CD14-positive monocyte (primary cell): ENCODE data around the gene TMEM151A. TPM values are rescaled to one million over a fixed set of nuclear protein-coding genes. Genes with fewer than 3 reads are reported as not detected.

Experiments
- DNase-seq, 3 donors: peaks; one replicate each; pipeline ENCODE4 v3.0.0-alpha.2; 2011 to 2022
- H2AFZ ChIP-seq: 2 replicates; pipeline ENCODE4 v1.6.0; 2012; ENCODE audit warnings: mild to moderate bottlenecking, low read depth, low read length, inconsistent platforms; ENCODE audit not compliant: insufficient read depth, poor library complexity, severe bottlenecking
- H3K27ac ChIP-seq, 2 donors: 1 replicate in 1 of 2; 2 replicates in 1 of 2; pipeline ENCODE4 v1.5.1; 2012 to 2013; ENCODE audit warnings: low read length in 2 of 2, control low read depth in 1 of 2, inconsistent platforms in 1 of 2, low read depth in 1 of 2, mild to moderate bottlenecking in 1 of 2
- H3K27me3 ChIP-seq, 2 donors: one replicate each; pipeline versions ENCODE4 v1.6.0 to v1.6.1; 2011 to 2013; ENCODE audit warnings: low read length in 2 of 2; ENCODE audit not compliant: control insufficient read depth in 2 of 2, insufficient read depth in 2 of 2
- H3K36me3 ChIP-seq, 2 donors: replicated peaks in 1 of 2; 1 replicate in 1 of 2; 2 replicates in 1 of 2; pipeline versions ENCODE4 v1.5.1 to v1.6.1; 2012 to 2013; ENCODE audit warnings: low read length in 2 of 2, control low read depth in 1 of 2, inconsistent platforms in 1 of 2, mild to moderate bottlenecking in 1 of 2; ENCODE audit not compliant: insufficient read depth in 2 of 2, control insufficient read depth in 1 of 2
- H3K4me1 ChIP-seq, 2 donors: 1 replicate in 1 of 2; 2 replicates in 1 of 2; pipeline versions ENCODE4 v1.5.1 to v1.6.1; 2012 to 2013; ENCODE audit warnings: low read length in 2 of 2, control low read depth in 1 of 2, inconsistent platforms in 1 of 2, mild to moderate bottlenecking in 1 of 2, moderate library complexity in 1 of 2; ENCODE audit not compliant: insufficient read depth in 2 of 2, control insufficient read depth in 1 of 2
- H3K4me2 ChIP-seq: replicated peaks from 2 replicates; pipeline ENCODE3; 2012; ENCODE audit warnings: low read length, moderate library complexity, mild to moderate bottlenecking; ENCODE audit not compliant: poor library complexity, severe bottlenecking; ENCODE audit errors: extremely low read depth
- H3K4me3 ChIP-seq, 3 experiments: fragments of 200-600 bp in 1 of 3; sonication (generic) in 1 of 3; replicated peaks in 1 of 3; 1 replicate in 2 of 3; 2 replicates in 1 of 3; pipeline ENCODE4 v1.5.1; 2011 to 2013; ENCODE audit warnings: low read length in 3 of 3, mild to moderate bottlenecking in 3 of 3, control low read depth in 2 of 3, low read depth in 2 of 3, inconsistent platforms in 1 of 3, moderate library complexity in 1 of 3
- H3K79me2 ChIP-seq: 2 replicates; pipeline ENCODE4 v1.6.0; 2012; ENCODE audit warnings: mild to moderate bottlenecking, control low read depth, inconsistent platforms, low read length, moderate library complexity; ENCODE audit not compliant: insufficient read depth
- H3K9ac ChIP-seq: 2 replicates; pipeline ENCODE4 v1.6.0; 2017; ENCODE audit warnings: low read length, mild to moderate bottlenecking; ENCODE audit not compliant: insufficient read depth, poor library complexity, severe bottlenecking
- H3K9me3 ChIP-seq, 2 donors: replicated peaks in 1 of 2; 1 replicate in 1 of 2; 2 replicates in 1 of 2; pipeline versions ENCODE4 v1.5.1 to v1.6.1; 2012 to 2013; ENCODE audit warnings: low read length in 2 of 2, control low read depth in 1 of 2; ENCODE audit not compliant: control insufficient read depth in 1 of 2, insufficient read depth in 1 of 2
- H4K20me1 ChIP-seq: 2 replicates; pipeline ENCODE4 v1.6.0; 2012; ENCODE audit warnings: mild to moderate bottlenecking, low read length, control low read depth, moderate library complexity; ENCODE audit not compliant: insufficient read depth
- H3K27ac Mint-ChIP-seq, 7 donors: one replicate each; pipeline ENCODE4 v1.8.0; 2020; ENCODE audit warnings: mild to moderate bottlenecking in 7 of 7, mixed read lengths in 7 of 7, moderate library complexity in 6 of 7, inconsistent platforms in 2 of 7
- H3K27me3 Mint-ChIP-seq, 3 donors: one replicate each; pipeline ENCODE4 v1.8.0; 2021 to 2022; ENCODE audit warnings: low read depth in 3 of 3, mild to moderate bottlenecking in 3 of 3, mixed read lengths in 3 of 3, moderate library complexity in 3 of 3, inconsistent platforms in 1 of 3
- H3K36me3 Mint-ChIP-seq, 2 donors: one replicate each; pipeline ENCODE4 v1.8.0; 2020; ENCODE audit warnings: mixed read lengths in 2 of 2, inconsistent platforms in 1 of 2, mild to moderate bottlenecking in 1 of 2
- H3K4me1 Mint-ChIP-seq: one replicate; pipeline ENCODE4 v1.8.0; 2020; ENCODE audit warnings: mild to moderate bottlenecking, mixed read lengths
- H3K4me3 Mint-ChIP-seq, 2 donors: one replicate each; pipeline ENCODE4 v1.8.0; 2020; ENCODE audit warnings: mild to moderate bottlenecking in 2 of 2, mixed read lengths in 2 of 2, moderate library complexity in 1 of 2
- H3K9me3 Mint-ChIP-seq, 7 donors: one replicate each; pipeline ENCODE4 v1.8.0; 2020 to 2022; ENCODE audit warnings: mixed read lengths in 7 of 7, mild to moderate bottlenecking in 6 of 7, moderate library complexity in 6 of 7, inconsistent platforms in 2 of 7
- CTCF ChIP-seq: fragments of 200-600 bp; IDR thresholded peaks from one replicate; pipeline ENCODE4 v1.8.0; 2022; ENCODE audit warnings: antibody characterized with exemption, mild to moderate bottlenecking
- WGBS: methylation state at CpG from one replicate; pipeline ENCODE4 v1.1.5; 2013; ENCODE audit warnings: missing lambda C conversion rate; ENCODE audit not compliant: insufficient coverage; 5-methylcytosine and 5-hydroxymethylcytosine counted together
- intact Hi-C, 2 donors: fragments of 100-400 bp; cut with micrococcal nuclease; formaldehyde crosslinking; loops; one replicate each; pipeline versions ENCODE4 v1.15.0 to v1.15.1; 2023
- polyA plus RNA-seq, 3 donors: library from polyadenylated mRNA; depleted of rRNA in 1 of 3; unstranded in 2 of 3; stranded (reverse) in 1 of 3; fragments of 300-500 nt in 2 of 3; fragments of >200 nt in 1 of 3; fragmentation: Illumina TruSeq in 2 of 3; gene quantifications; 1 replicate in 2 of 3; 2 replicates in 1 of 3; pipeline ENCODE4 v1.2.3, GENCODE V29; 2012 to 2021

TMEM151A gene
- polyA plus RNA-seq, 3 donors: not detected

DNA sequence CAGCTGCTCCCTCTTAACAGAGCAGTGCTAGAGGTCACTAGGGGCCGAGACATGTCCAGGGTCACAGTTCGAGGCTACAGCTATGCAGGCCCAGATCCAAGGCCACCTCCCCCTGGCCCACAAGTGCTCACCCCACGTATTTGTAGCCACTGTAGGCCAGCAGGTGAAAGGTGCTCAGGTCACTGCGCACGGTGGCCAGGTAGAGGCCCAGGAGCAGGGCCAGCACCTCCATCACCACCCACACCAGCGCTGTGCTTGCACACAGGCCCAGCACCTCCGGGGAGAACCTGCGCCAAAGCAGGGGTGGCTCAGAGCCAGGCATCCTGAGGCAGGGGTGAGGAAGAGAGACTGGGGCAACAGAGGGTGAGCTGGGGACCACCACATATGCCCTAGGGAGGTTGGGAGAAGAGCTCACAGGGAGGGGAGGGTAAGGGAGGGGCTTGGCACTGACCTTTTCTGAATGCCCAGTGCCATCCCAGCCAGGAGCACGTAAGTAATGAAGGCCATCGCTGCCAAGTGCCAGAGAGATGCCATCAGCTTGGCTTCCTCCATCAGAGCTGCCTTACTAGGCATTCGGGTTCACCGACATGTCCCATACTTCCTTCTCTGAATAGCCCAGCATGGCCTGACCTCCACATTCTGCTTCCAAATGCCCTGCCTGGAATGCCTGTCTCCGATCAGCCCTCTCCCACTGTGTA, 6.3 kb upstream of the TMEM151A start:
- Histone ChIP-seq H3K27ac (no peak overlapping the region), H3K4me3 (no peak overlapping the region), H3K9me3 (no peaks in the 10 kb centered on the region), H4K20me1 (peaks cover 25% of the 10 kb centered on the region), H3K79me2 (no peaks in the 10 kb centered on the region), H3K9ac (no peak overlapping the region), H3K4me2 (no peak overlapping the region), H3K4me1 (peaks cover 33 to 46% of the 10 kb centered on the region in 2 donors), H3K27me3 (peaks cover 7 to 9% of the 10 kb centered on the region in 2 donors), H2AFZ (no peak overlapping the region), H3K36me3 (peaks cover 3 to 14% of the 10 kb centered on the region in 2 donors)
- Mint-ChIP-seq H3K27me3 (peaks cover 13 to 21% (median 14%) of the 10 kb centered on the region in 3 donors), H3K27ac (no peak overlapping the region), H3K9me3 (peaks cover 0 to 3% (median 0%) of the 10 kb centered on the region in 7 donors), H3K4me1 (peaks cover 42% of the 10 kb centered on the region), H3K36me3 (peaks cover 9 to 17% of the 10 kb centered on the region in 2 donors), H3K4me3 (no peak overlapping the region)
- DNase-seq: no peak
- 96% methylated on average over 10 of the region's 13 CpGs for WGBS
- intact Hi-C loops: no loop called here
- no peak for TF ChIP-seq CTCF

DNA sequence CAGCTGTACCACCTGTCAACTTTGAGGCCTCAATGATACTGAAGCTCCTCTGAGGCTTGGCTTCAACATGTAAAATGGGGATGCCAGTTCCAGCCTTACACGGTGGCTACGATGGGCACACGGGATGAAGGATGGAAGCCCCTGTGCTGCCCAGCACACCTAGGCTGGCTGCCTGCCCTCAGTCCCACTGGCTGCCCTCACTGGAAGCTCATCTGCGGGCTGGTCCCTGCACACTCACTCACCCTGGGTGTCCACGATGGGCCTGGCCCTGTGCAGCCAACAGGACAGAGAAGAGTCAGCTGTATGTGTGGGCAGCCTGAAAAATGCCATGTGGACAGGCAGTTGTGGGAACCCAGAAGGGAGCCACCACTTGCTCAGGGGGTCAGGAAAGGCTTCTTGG, 5.0 kb upstream of the TMEM151A start:
- Mint-ChIP-seq H3K27me3 (peaks cover 18 to 24% (median 22%) of the 10 kb centered on the region in 3 donors), H3K27ac (no peak overlapping the region), H3K4me1 (peaks cover 42% of the 10 kb centered on the region), H3K9me3 (peaks cover 0 to 4% (median 0%) of the 10 kb centered on the region in 7 donors), H3K4me3 (no peak overlapping the region), H3K36me3 (peaks cover 9 to 17% of the 10 kb centered on the region in 2 donors)
- Histone ChIP-seq H2AFZ (no peak overlapping the region), H3K9ac (no peak overlapping the region), H3K9me3 (peaks cover 0 to 6% of the 10 kb centered on the region in 2 donors), H3K4me3 (no peak overlapping the region), H4K20me1 (peaks cover 23% of the 10 kb centered on the region), H3K27ac (no peak overlapping the region), H3K36me3 (peaks cover 3 to 14% of the 10 kb centered on the region in 2 donors), H3K27me3 (peaks cover 18 to 21% of the 10 kb centered on the region in 2 donors), H3K79me2 (no peaks in the 10 kb centered on the region), H3K4me2 (no peak overlapping the region), H3K4me1 (peaks cover 35 to 50% of the 10 kb centered on the region in 2 donors)
- DNase-seq: no peak
- TF ChIP-seq CTCF: no peak
- WGBS: 98% methylated on average over 5 of the region's 5 CpGs
- intact Hi-C loops: no loop called here
